Duodenal mucosa (tissue), 2 donors: ENCODE data around the gene KRTAP3-2.

Experiments used
- H3K27ac ChIP-seq: one replicate; pipeline ENCODE4 v1.7.0; 2013; ENCODE audit warnings: low read depth, low read length
- H3K27me3 ChIP-seq, 2 donors: one replicate each; pipeline ENCODE4 v1.7.0; 2013; ENCODE audit warnings: low read length in 2 of 2, control low read depth in 1 of 2; ENCODE audit not compliant: insufficient read depth in 2 of 2, control insufficient read depth in 1 of 2
- H3K36me3 ChIP-seq, 2 donors: one replicate each; pipeline ENCODE4 v1.7.0; 2013; ENCODE audit warnings: low read length in 2 of 2, control low read depth in 1 of 2; ENCODE audit not compliant: insufficient read depth in 2 of 2, control insufficient read depth in 1 of 2
- H3K4me1 ChIP-seq, 2 donors: one replicate each; pipeline ENCODE4 v1.7.0; 2013; ENCODE audit warnings: low read length in 2 of 2, control low read depth in 1 of 2; ENCODE audit not compliant: insufficient read depth in 2 of 2, control insufficient read depth in 1 of 2
- H3K4me3 ChIP-seq, 2 donors: one replicate each; pipeline ENCODE4 v1.7.0; 2013; ENCODE audit warnings: low read length in 2 of 2, low read depth in 1 of 2
- H3K9ac ChIP-seq, 2 donors: one replicate each; pipeline ENCODE4 v1.7.0; 2013; ENCODE audit warnings: low read length in 2 of 2, low read depth in 1 of 2
- H3K9me3 ChIP-seq, 2 donors: one replicate each; pipeline ENCODE4 v1.7.0; 2013; ENCODE audit warnings: low read length in 2 of 2, control low read depth in 1 of 2; ENCODE audit not compliant: control insufficient read depth in 1 of 2

KRTAP3-2 gene

GRCh38 chr17:41026715-41027471, 27.2 kb upstream of the KRTAP3-2 start, which contains the start of gene KRTAP1-5:
KRTAP1-5 (minus strand) TSS chr17:41027208; CDS start chr17:41027155, 53 bp downstream.
- H3K9ac ChIP-seq: no peak within 1 kb of the TSS
- no peaks in the 10 kb centered on the region for H3K36me3 ChIP-seq
- H3K27me3 ChIP-seq: peaks cover 0 to 3% of the 10 kb centered on the region in 2 donors
- no peaks in the 10 kb centered on the region for H3K4me1 ChIP-seq
- no peak within 1 kb of the TSS for H3K4me3 ChIP-seq
- no peaks in the 10 kb centered on the region for H3K9me3 ChIP-seq
- no peak within 1 kb of the TSS for H3K27ac ChIP-seq

- Histone ChIP-seq H3K4me1 (no peaks in the 10 kb centered on the region), H3K4me3 (no peak overlapping the region), H3K36me3 (no peaks in the 10 kb centered on the region), H3K9me3 (no peaks in the 10 kb centered on the region), H3K9ac (no peak overlapping the region), H3K27me3 (peaks cover 0 to 3% of the 10 kb centered on the region in 2 donors), H3K27ac (no peak overlapping the region)
Measured at GRCh38 chr17:41024697-41025096, 25.0 kb upstream of the KRTAP3-2 start.

- Histone ChIP-seq H3K4me3 (no peak overlapping the region), H3K9ac (no peak overlapping the region), H3K27me3 (no peaks in the 10 kb centered on the region), H3K27ac (no peak overlapping the region), H3K36me3 (no peaks in the 10 kb centered on the region), H3K9me3 (no peaks in the 10 kb centered on the region), H3K4me1 (no peaks in the 10 kb centered on the region)
Measured at GRCh38 chr17:41020336-41020735, 20.6 kb upstream of the KRTAP3-2 start.

DNA sequence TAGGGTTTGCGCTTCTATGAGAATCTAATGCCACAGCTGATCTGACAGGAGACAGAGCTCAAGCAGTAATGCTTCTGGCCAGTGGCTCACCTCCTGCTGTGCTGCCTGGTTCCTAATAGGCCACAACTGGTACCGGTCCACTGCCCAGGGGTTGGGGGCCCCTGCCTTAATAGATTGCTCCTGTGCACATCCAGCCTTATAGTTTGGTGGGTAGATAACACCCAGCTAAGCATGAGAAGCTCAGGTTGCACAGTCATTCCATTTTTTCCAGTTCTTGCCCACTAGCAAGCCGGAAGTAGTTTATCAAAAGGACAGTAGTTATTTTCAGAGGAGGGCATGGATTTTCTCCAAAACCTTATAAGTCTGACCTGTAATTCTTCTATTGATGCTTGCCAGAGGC, 19.7 kb upstream of the KRTAP3-2 start:
- Histone ChIP-seq H3K4me1 (no peaks in the 10 kb centered on the region), H3K36me3 (no peaks in the 10 kb centered on the region), H3K9me3 (no peaks in the 10 kb centered on the region), H3K9ac (no peak overlapping the region), H3K4me3 (no peak overlapping the region), H3K27ac (no peak overlapping the region), H3K27me3 (no peaks in the 10 kb centered on the region)

DNA sequence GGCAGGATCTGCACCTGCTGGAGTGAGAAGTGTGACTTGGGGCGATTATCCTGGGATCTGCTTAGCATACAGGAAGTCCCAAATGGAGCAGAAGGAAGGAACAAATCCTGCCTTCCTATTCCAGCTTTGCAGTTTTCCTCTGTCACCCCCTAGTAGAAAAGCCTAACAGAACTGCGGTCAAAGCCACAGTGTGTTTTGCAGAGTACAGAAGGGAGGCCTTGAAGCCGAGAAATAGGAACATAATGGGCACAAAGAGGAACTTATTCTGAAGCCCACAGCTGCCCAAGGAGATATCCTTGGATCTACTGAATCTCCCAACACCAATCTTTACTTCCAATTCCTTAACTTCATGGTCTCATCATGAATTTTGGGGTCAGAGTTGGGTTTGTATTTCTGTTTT, 18.8 kb upstream of the KRTAP3-2 start:
- Histone ChIP-seq H3K9me3 (no peaks in the 10 kb centered on the region), H3K27me3 (no peaks in the 10 kb centered on the region), H3K9ac (no peak overlapping the region), H3K4me1 (no peaks in the 10 kb centered on the region), H3K4me3 (no peak overlapping the region), H3K27ac (no peak overlapping the region), H3K36me3 (no peaks in the 10 kb centered on the region)

- no peaks in the 10 kb centered on the region for H3K36me3 ChIP-seq
- H3K27me3 ChIP-seq: no peaks in the 10 kb centered on the region
- H3K4me1 ChIP-seq: no peaks in the 10 kb centered on the region
- H3K9me3 ChIP-seq: no peaks in the 10 kb centered on the region
- H3K9ac ChIP-seq: no peak overlapping the region
- no peak overlapping the region for H3K27ac ChIP-seq
- H3K4me3 ChIP-seq: no peak overlapping the region
Measured at GRCh38 chr17:41016578-41017215, 17.0 kb upstream of the KRTAP3-2 start.

DNA sequence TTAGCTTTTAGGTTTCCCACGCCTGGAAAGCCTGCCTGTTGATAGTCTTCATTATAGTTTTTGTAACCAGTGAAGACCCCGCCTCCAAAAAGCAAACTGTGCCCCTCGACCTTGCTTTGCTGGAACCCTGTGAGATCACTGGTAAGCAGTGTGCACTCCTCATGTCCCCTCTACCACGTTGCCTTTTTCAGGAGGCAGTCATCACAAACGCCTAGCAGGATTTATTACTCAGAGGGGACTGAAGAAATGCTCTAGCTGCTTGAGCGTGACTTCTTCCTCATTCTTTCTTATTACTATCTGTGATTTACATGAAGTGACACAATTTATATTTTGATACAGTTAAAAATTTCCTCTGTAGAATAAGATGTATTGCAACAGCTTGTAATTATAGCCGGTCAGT, 15.7 kb upstream of the KRTAP3-2 start:
- Histone ChIP-seq H3K27me3 (no peaks in the 10 kb centered on the region), H3K36me3 (no peaks in the 10 kb centered on the region), H3K4me3 (no peak overlapping the region), H3K9ac (no peak overlapping the region), H3K4me1 (no peaks in the 10 kb centered on the region), H3K9me3 (no peaks in the 10 kb centered on the region), H3K27ac (no peak overlapping the region)

GRCh38 chr17:41013606-41014005, 13.9 kb upstream of the KRTAP3-2 start:
- H3K9ac ChIP-seq: no peak overlapping the region
- no peaks in the 10 kb centered on the region for H3K4me1 ChIP-seq
- H3K9me3 ChIP-seq: no peaks in the 10 kb centered on the region
- H3K36me3 ChIP-seq: no peaks in the 10 kb centered on the region
- H3K27ac ChIP-seq: no peak overlapping the region
- H3K27me3 ChIP-seq: no peaks in the 10 kb centered on the region
- H3K4me3 ChIP-seq: no peak overlapping the region

GRCh38 chr17:41013181-41013580, 13.5 kb upstream of the KRTAP3-2 start:
- H3K27me3 ChIP-seq: no peaks in the 10 kb centered on the region
- no peaks in the 10 kb centered on the region for H3K36me3 ChIP-seq
- H3K9ac ChIP-seq: no peak overlapping the region
- H3K9me3 ChIP-seq: no peaks in the 10 kb centered on the region
- no peak overlapping the region for H3K27ac ChIP-seq
- H3K4me3 ChIP-seq: no peak overlapping the region
- no peaks in the 10 kb centered on the region for H3K4me1 ChIP-seq

DNA sequence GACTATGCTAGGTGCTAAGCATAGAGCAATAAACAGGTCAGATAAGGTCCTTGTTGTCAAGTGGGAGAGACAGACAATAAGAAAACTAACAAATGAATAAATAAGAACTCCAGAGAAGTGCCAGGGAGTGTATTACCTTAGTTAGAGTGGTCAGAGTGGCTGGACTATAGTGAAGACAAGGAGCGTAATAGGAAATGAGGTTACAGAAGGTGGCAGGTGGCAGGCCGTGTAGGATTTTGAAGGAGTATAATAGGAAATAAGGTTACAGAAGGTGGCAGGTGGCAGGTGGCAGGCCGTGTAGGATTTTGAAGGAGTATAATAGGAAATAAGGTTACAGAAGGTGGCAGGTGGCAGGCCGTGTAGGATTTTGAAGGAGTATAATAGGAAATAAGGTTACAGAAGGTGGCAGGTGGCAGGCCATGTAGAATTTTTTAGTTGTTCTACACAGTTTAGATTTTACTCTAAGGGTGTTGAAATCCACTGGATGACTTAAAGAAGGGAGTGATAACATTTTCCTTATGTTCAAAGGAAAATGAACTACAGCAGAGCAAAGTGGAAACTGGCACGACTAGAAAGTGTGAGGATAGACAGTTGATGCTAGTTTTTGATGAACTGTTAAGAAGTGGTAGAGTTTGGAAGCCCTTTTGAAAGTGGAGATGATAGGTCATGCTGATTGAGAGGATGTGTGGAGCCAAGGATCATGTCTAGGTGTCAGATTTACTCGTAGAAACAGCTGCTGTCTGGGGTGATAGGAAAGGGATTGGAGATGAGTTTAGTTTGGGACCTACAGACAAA, 12.8 kb upstream of the KRTAP3-2 start:
- no peaks in the 10 kb centered on the region for H3K36me3 ChIP-seq
- H3K27ac ChIP-seq: no peak overlapping the region
- no peaks in the 10 kb centered on the region for H3K27me3 ChIP-seq
- H3K4me1 ChIP-seq: no peaks in the 10 kb centered on the region
- no peaks in the 10 kb centered on the region for H3K9me3 ChIP-seq
- no peak overlapping the region for H3K4me3 ChIP-seq
- no peak overlapping the region for H3K9ac ChIP-seq
